GM18511 (cell line): ENCODE measurements around the gene NDUFA11.

Source experiments
- ATAC-seq: cut with Tn5 transposase; IDR thresholded peaks from one replicate; pipeline ENCODE4 v1.9.1; 2021; ENCODE audit warnings: mild to moderate bottlenecking, moderate library complexity; ENCODE audit not compliant: unreplicated experiment

The NDUFA11 gene

GRCh38 chr19:5910638-5910907 is 7.0 kb upstream of the NDUFA11 start:
- ATAC-seq: no peak

GRCh38 chr19:5908773-5909442 is 5.3 kb upstream of the NDUFA11 start:
- ATAC-seq: no peak

GRCh38 chr19:5907241-5907640 is 3.7 kb upstream of the NDUFA11 start:
- ATAC-seq: no peak

- no peak for ATAC-seq
Observed at GRCh38 chr19:5905114-5905778, 1.7 kb upstream of the NDUFA11 start.

- peak; percentile 82 for ATAC-seq
Observed at GRCh38 chr19:5904352-5905113, 943 bp upstream of the NDUFA11 start, which contains the start of gene VMAC. Gene VMAC, plus strand, starts transcription at chr19:5904872. Its CDS starts 19 bp downstream, at chr19:5904891.

GRCh38 chr19:5903056-5903623 is 450 bp downstream of the NDUFA11 start:
- ATAC-seq: no peak

- no peak for ATAC-seq
Observed at GRCh38 chr19:5900976-5901375, 2.6 kb downstream of the NDUFA11 start.

GRCh38 chr19:5899728-5900526 is 3.7 kb downstream of the NDUFA11 start:
- no peak for ATAC-seq

GRCh38 chr19:5897189-5897969 is 6.2 kb downstream of the NDUFA11 start:
- no peak for ATAC-seq

GRCh38 chr19:5896365-5897076 is 7.1 kb downstream of the NDUFA11 start:
- no peak for ATAC-seq

- ATAC-seq: no peak
Observed at GRCh38 chr19:5895890-5896289, 7.7 kb downstream of the NDUFA11 start.

GRCh38 chr19:5895409-5895808 is 8.2 kb downstream of the NDUFA11 start:
- no peak for ATAC-seq

GRCh38 chr19:5894704-5895349 is 8.8 kb downstream of the NDUFA11 start:
- ATAC-seq: no peak

GRCh38 chr19:5893907-5894703 is 9.5 kb downstream of the NDUFA11 start:
- ATAC-seq: no peak

GRCh38 chr19:5893296-5893903 is 10.2 kb downstream of the NDUFA11 start:
- ATAC-seq: no peak

GRCh38 chr19:5892772-5893275 is 10.8 kb downstream of the NDUFA11 start:
- no peak for ATAC-seq

- ATAC-seq: no peak
Observed at GRCh38 chr19:5891938-5892771, 11.4 kb downstream of the NDUFA11 start.
